Right ventricle myocardium inferior (tissue), 1 donor: ENCODE measurements around the gene TMEM156. TPM values are rescaled to one million over a fixed set of nuclear protein-coding genes. Genes with fewer than 3 reads are reported as not detected.
"Not testable (repeated sequence)": the region's sequence is repeated elsewhere in the genome, so short reads cannot be mapped to it uniquely, and the experiment has no call there.

Experiments
- ATAC-seq: fragments of 200-7000 bp; cut with Tn5 transposase; one replicate; pipeline ENCODE4 v1.9.1; 2020; ENCODE audit warnings: mild to moderate bottlenecking, moderate library complexity
- DNase-seq: peaks from one replicate; pipeline ENCODE4 v3.0.0; 2021; ENCODE audit errors: missing footprints
- intact Hi-C: fragments of 100-400 bp; cut with DNase I; formaldehyde crosslinking; loops from one replicate; pipeline ENCODE4 v1.11.0; 2022
- total RNA-seq: library from RNA; stranded (reverse); fragmentation: NEBNext Ultra II Directional; extraction: Animal tissue kit (Norgen Biotek cat#: 25700); gene quantifications from one replicate; pipeline ENCODE4 v1.2.1, GENCODE V29; 2021
- donor health status: DM: no; HTN: yes; CAD: no; lungs with severe emphysema.

Gene TMEM156
- total RNA-seq, 1 donor from 2014 or later = not detected

GRCh38 chr4:38979081-38979480, 53.1 kb downstream of the TMEM156 start:
- no peak for ATAC-seq
- DNase-seq = no peak
- intact Hi-C loops = no loop called here

- ATAC-seq (no peak), DNase-seq (no peak)
- intact Hi-C loops = no loop called here
These were observed 55.9 kb downstream of the TMEM156 start for GRCh38 chr4:38976308-38976707.

GRCh38 chr4:38968668-38969067, 63.5 kb downstream of the TMEM156 start:
- DNase-seq (no peak), ATAC-seq (no peak)
- intact Hi-C loops = no loop called here

GRCh38 chr4:38967260-38968095, 64.7 kb downstream of the TMEM156 start:
- ATAC-seq (peak; percentile 75), DNase-seq (no peak)
- intact Hi-C loops = no loop called here

- intact Hi-C loops = no loop called here
- no peak for ATAC-seq
These were observed 66.3 kb downstream of the TMEM156 start for GRCh38 chr4:38965866-38966265.

GRCh38 chr4:38964942-38965775, 67.0 kb downstream of the TMEM156 start:
- no peak for DNase-seq
- intact Hi-C loops = no loop called here
- no peak for ATAC-seq

More at GRCh38 chr4:38965866-38966265, 66.3 kb downstream of the TMEM156 start:
- DNase-seq = no peak

GRCh38 chr4:38959248-38959647, 73.0 kb downstream of the TMEM156 start:
- ATAC-seq, intact Hi-C loops, DNase-seq: not testable (repeated sequence)

- no peak for DNase-seq
- no peak for ATAC-seq
- intact Hi-C loops = no loop called here
These were observed 73.6 kb downstream of the TMEM156 start for GRCh38 chr4:38958453-38959190.

GRCh38 chr4:38957893-38958292, 74.3 kb downstream of the TMEM156 start:
- intact Hi-C loops = no loop called here
- no peak for ATAC-seq
- no peak for DNase-seq

- intact Hi-C loops = no loop called here
- ATAC-seq (peak; percentile 13), DNase-seq (no peak)
These were observed 74.9 kb downstream of the TMEM156 start for GRCh38 chr4:38957261-38957815.

- no peak for ATAC-seq
- intact Hi-C loops = no loop called here
- DNase-seq = no peak
These were observed 76.3 kb downstream of the TMEM156 start for GRCh38 chr4:38955957-38956356.

GRCh38 chr4:38954727-38955126, 77.5 kb downstream of the TMEM156 start:
- ATAC-seq (no peak), DNase-seq (no peak)
- intact Hi-C loops = no loop called here

- intact Hi-C loops = no loop called here
- no peak for DNase-seq
- no peak for ATAC-seq
These were observed 80.2 kb downstream of the TMEM156 start for GRCh38 chr4:38952017-38952416.

GRCh38 chr4:38951598-38951997, 80.6 kb downstream of the TMEM156 start:
- intact Hi-C loops = no loop called here
- ATAC-seq (no peak), DNase-seq (no peak)

GRCh38 chr4:38950734-38951133, 81.5 kb downstream of the TMEM156 start:
- DNase-seq = no peak
- intact Hi-C loops = no loop called here
- no peak for ATAC-seq

GRCh38 chr4:38950159-38950558, 82.0 kb downstream of the TMEM156 start:
- DNase-seq (no peak), ATAC-seq (no peak)
- intact Hi-C loops = no loop called here

- no peak for DNase-seq
- no peak for ATAC-seq
- intact Hi-C loops = no loop called here
These were observed 82.7 kb downstream of the TMEM156 start for GRCh38 chr4:38949411-38950051.

- DNase-seq = no peak
- peak; percentile 84 for ATAC-seq
- intact Hi-C loops = no loop called here
These were observed 83.7 kb downstream of the TMEM156 start for GRCh38 chr4:38948551-38948950.
